ENCODE data around the gene ARFGAP3. TPM values are rescaled to one million over a fixed set of nuclear protein-coding genes. Genes with fewer than 3 reads are reported as not detected.

ARFGAP3 gene
- total RNA-seq, 1 donor from 2014 or later, result 29.8 TPM

DNA sequence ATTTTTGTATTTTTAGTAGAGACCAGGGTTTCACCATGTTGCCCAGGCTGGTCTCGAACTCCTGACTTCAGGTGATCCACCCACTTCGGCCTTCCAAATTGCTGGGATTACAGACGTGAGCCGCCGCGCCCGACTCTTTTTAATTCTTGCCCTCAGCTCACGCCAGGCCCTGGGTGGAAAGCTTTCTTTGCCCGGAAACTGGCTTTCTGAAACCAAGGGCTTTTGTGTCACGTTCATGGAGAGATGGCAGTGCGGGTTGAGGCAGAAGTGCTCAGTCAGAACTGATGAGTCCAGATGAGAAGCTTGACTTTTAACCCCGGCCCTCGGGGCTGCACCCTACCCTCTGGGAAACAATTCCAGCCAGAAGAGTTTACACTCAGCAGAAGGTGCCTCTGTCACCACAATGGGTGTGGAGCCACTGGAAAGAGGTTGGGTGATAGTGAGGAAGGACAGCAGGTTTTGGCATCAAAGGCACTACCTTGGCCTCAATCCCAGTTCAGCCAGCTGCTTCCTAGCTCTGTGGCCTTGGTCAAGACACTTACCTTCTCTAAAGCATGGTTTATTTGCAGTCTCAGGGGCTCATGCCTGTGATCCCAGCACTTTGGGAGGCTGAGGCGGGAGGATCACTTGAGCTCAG, 890 bp upstream of the ARFGAP3 start:
- Mint-ChIP-seq H3K27ac (ENCODE audit: unreplicated experiment) (no peak overlapping the region), H3K27me3 (ENCODE audit: unreplicated experiment) (peaks cover 10% of the 10 kb centered on the region), H3K36me3 (ENCODE audit: low read depth, unreplicated experiment) (no peaks in the 10 kb centered on the region), H3K9me3 (ENCODE audit: unreplicated experiment) (no peaks in the 10 kb centered on the region), H3K4me1 (ENCODE audit: unreplicated experiment) (peaks cover 4% of the 10 kb centered on the region), H3K4me3 (ENCODE audit: unreplicated experiment) (peak overlapping the region; percentile 65)
- DNase-seq (ENCODE audit: low spot score), result no peak
- no peak for TF ChIP-seq CTCF (IDR thresholded peaks at IDR 0.05; ENCODE audit: unreplicated experiment)

GRCh38 chr22:42856179-42856864, 751 bp downstream of the ARFGAP3 start:
- H3K9me3 Mint-ChIP-seq (ENCODE audit: unreplicated experiment), result no peaks in the 10 kb centered on the region
- H3K4me1 Mint-ChIP-seq (ENCODE audit: unreplicated experiment), result peaks cover 4% of the 10 kb centered on the region
- TF ChIP-seq CTCF (IDR thresholded peaks at IDR 0.05; ENCODE audit: unreplicated experiment), result no peak
- H3K27me3 Mint-ChIP-seq (ENCODE audit: unreplicated experiment), result peaks cover 10% of the 10 kb centered on the region
- no peak for DNase-seq (ENCODE audit: low spot score)
- peak overlapping the region; percentile 88 for H3K27ac Mint-ChIP-seq (ENCODE audit: unreplicated experiment)
- peak overlapping the region; percentile 89 for H3K4me3 Mint-ChIP-seq (ENCODE audit: unreplicated experiment)
- no peaks in the 10 kb centered on the region for H3K36me3 Mint-ChIP-seq (ENCODE audit: low read depth, unreplicated experiment)

- Mint-ChIP-seq H3K4me3 (ENCODE audit: unreplicated experiment) (peak overlapping the region; percentile 89), H3K4me1 (ENCODE audit: unreplicated experiment) (peaks cover 4% of the 10 kb centered on the region), H3K27ac (ENCODE audit: unreplicated experiment) (peak overlapping the region; percentile 88), H3K9me3 (ENCODE audit: unreplicated experiment) (no peaks in the 10 kb centered on the region), H3K27me3 (ENCODE audit: unreplicated experiment) (peaks cover 9% of the 10 kb centered on the region), H3K36me3 (ENCODE audit: low read depth, unreplicated experiment) (no peaks in the 10 kb centered on the region)
- DNase-seq (ENCODE audit: low spot score), result no peak
- TF ChIP-seq CTCF (IDR thresholded peaks at IDR 0.05; ENCODE audit: unreplicated experiment), result no peak
These were observed 1.4 kb downstream of the ARFGAP3 start for GRCh38 chr22:42855721-42856120.

- H3K4me3 Mint-ChIP-seq (ENCODE audit: unreplicated experiment), result no peak overlapping the region
- DNase-seq (ENCODE audit: low spot score), result no peak
- no peaks in the 10 kb centered on the region for H3K36me3 Mint-ChIP-seq (ENCODE audit: low read depth, unreplicated experiment)
- no peak for TF ChIP-seq CTCF (IDR thresholded peaks at IDR 0.05; ENCODE audit: unreplicated experiment)
- H3K27ac Mint-ChIP-seq (ENCODE audit: unreplicated experiment), result no peak overlapping the region
- H3K27me3 Mint-ChIP-seq (ENCODE audit: unreplicated experiment), result peaks cover 7% of the 10 kb centered on the region
- peaks cover 4% of the 10 kb centered on the region for H3K4me1 Mint-ChIP-seq (ENCODE audit: unreplicated experiment)
- H3K9me3 Mint-ChIP-seq (ENCODE audit: unreplicated experiment), result no peaks in the 10 kb centered on the region
These were observed 1.9 kb downstream of the ARFGAP3 start for GRCh38 chr22:42855211-42855610.

DNA sequence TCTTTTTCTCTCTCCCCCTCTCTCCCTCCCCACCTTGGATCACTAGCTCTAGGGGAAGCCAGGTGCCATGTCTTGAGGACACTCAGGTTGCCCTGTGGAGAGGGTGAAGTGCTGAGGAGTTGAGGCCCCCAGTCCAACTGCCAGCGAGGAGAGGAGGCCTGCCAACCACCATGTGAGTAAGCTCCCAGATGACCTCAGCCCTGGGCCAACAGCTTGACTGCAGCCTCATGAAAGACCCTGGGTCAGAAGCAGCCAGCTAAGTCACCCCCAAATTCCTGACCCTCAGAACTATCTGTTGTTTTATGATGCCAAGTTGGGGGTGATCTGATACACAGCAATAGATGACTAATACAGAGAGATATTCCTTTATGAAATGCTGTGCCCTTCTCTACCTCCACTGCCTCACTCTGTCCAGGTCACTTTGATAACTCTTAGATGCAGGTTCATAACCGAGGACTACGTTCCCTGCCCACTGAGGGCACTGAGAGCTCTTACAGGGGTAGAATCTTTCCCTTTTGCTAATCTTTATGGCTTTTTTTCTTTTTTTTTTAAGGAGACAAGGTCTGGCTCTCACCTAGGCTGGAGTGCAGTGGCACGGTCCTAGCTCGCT, 8.0 kb downstream of the ARFGAP3 start:
- peaks cover 23% of the 10 kb centered on the region for H3K36me3 Mint-ChIP-seq (ENCODE audit: low read depth, unreplicated experiment)

More for the DNA sequence above, 8.0 kb downstream of the ARFGAP3 start:
- Mint-ChIP-seq H3K4me1 (ENCODE audit: unreplicated experiment) (no peaks in the 10 kb centered on the region), H3K4me3 (ENCODE audit: unreplicated experiment) (no peak overlapping the region), H3K9me3 (ENCODE audit: unreplicated experiment) (no peaks in the 10 kb centered on the region), H3K27ac (ENCODE audit: unreplicated experiment) (no peak overlapping the region), H3K27me3 (ENCODE audit: unreplicated experiment) (no peaks in the 10 kb centered on the region)
- no peak for DNase-seq (ENCODE audit: low spot score)
- TF ChIP-seq CTCF (IDR thresholded peaks at IDR 0.05; ENCODE audit: unreplicated experiment), result no peak

Measured in endothelial cell (in vitro differentiated cells).